HFF-Myc (cell line): Measurements from ENCODE around the gene DYNLT4.
A peak's percentile ranks its signal among the peaks of the same experiment; 100 is the strongest.

Experiments used
- DNase-seq: peaks from one replicate; pipeline ENCODE4 v3.0.0-alpha.2; 2011; ENCODE audit warnings: low read depth; ENCODE audit errors: extremely low read depth
- H3K4me3 ChIP-seq: replicated peaks from 2 replicates; pipeline ENCODE4 v1.5.1; 2011; ENCODE audit warnings: low read depth, mild to moderate bottlenecking, control low read depth, low read length
- CTCF ChIP-seq: IDR thresholded peaks from 2 replicates; pipeline ENCODE4 v1.5.1; 2012; ENCODE audit warnings: mild to moderate bottlenecking, low read depth, low read length, control low read depth; ENCODE audit errors: missing control alignments

Gene DYNLT4

GRCh38 chr1:44822131-44822701 lies 15.1 kb upstream of the DYNLT4 start:
- no peak overlapping the region for H3K4me3 ChIP-seq
- no peak for TF ChIP-seq CTCF
- no peak for DNase-seq

GRCh38 chr1:44821240-44821715 lies 14.1 kb upstream of the DYNLT4 start:
- no peak overlapping the region for H3K4me3 ChIP-seq
- DNase-seq = no peak
- no peak for TF ChIP-seq CTCF

GRCh38 chr1:44820328-44821239 lies 13.4 kb upstream of the DYNLT4 start:
- peak overlapping the region; percentile 47 for H3K4me3 ChIP-seq
- DNase-seq = no peak
- TF ChIP-seq CTCF = no peak

GRCh38 chr1:44819608-44820327 lies 12.6 kb upstream of the DYNLT4 start:
- peak; percentile 10 for TF ChIP-seq CTCF
- DNase-seq = peak; percentile 92
- H3K4me3 ChIP-seq = peak overlapping the region; percentile 47

- no peak for DNase-seq
- TF ChIP-seq CTCF = no peak
- H3K4me3 ChIP-seq = peak overlapping the region; percentile 22
Measured at GRCh38 chr1:44819196-44819607, 12.1 kb upstream of the DYNLT4 start.

- DNase-seq = no peak
- no peak overlapping the region for H3K4me3 ChIP-seq
- TF ChIP-seq CTCF = no peak
Measured at GRCh38 chr1:44817771-44818495, 10.8 kb upstream of the DYNLT4 start.
